ENCODE data around the gene GPR32.

GPR32 gene

GRCh38 chr19:50819636-50820035 lies 49.4 kb downstream of the GPR32 start:
- H3K27ac Mint-ChIP-seq, result no peak overlapping the region
- no peaks in the 10 kb centered on the region for H3K9me3 Mint-ChIP-seq (ENCODE audit: low read depth)
- no peak overlapping the region for H3K4me3 Mint-ChIP-seq
- H3K4me1 Mint-ChIP-seq (ENCODE audit: low read depth), result peaks cover 39% of the 10 kb centered on the region
- H3K27me3 Mint-ChIP-seq, result peaks cover 46% of the 10 kb centered on the region
- peaks cover 2% of the 10 kb centered on the region for H3K36me3 Mint-ChIP-seq

GRCh38 chr19:50820086-50820485 lies 49.8 kb downstream of the GPR32 start:
- Mint-ChIP-seq H3K36me3 (peaks cover 2% of the 10 kb centered on the region), H3K27ac (no peak overlapping the region), H3K9me3 (ENCODE audit: low read depth) (no peaks in the 10 kb centered on the region), H3K4me1 (ENCODE audit: low read depth) (peaks cover 39% of the 10 kb centered on the region), H3K4me3 (peak overlapping the region; percentile 48), H3K27me3 (peaks cover 43% of the 10 kb centered on the region)

- peaks cover 2% of the 10 kb centered on the region for H3K36me3 Mint-ChIP-seq
- peaks cover 40% of the 10 kb centered on the region for H3K27me3 Mint-ChIP-seq
- H3K4me3 Mint-ChIP-seq, result peak overlapping the region; percentile 48
- peaks cover 39% of the 10 kb centered on the region for H3K4me1 Mint-ChIP-seq (ENCODE audit: low read depth)
- no peak overlapping the region for H3K27ac Mint-ChIP-seq
- H3K9me3 Mint-ChIP-seq (ENCODE audit: low read depth), result no peaks in the 10 kb centered on the region
Measured at GRCh38 chr19:50820549-50821247, 50.4 kb downstream of the GPR32 start.

- no peaks in the 10 kb centered on the region for H3K9me3 Mint-ChIP-seq (ENCODE audit: low read depth)
- peaks cover 39% of the 10 kb centered on the region for H3K27me3 Mint-ChIP-seq
- H3K4me1 Mint-ChIP-seq (ENCODE audit: low read depth), result peaks cover 38% of the 10 kb centered on the region
- H3K27ac Mint-ChIP-seq, result no peak overlapping the region
- H3K4me3 Mint-ChIP-seq, result no peak overlapping the region
- H3K36me3 Mint-ChIP-seq, result peaks cover 2% of the 10 kb centered on the region
Measured at GRCh38 chr19:50821248-50821612, 51.0 kb downstream of the GPR32 start.

All from activated naive CD8-positive, alpha-beta T cell (primary cell).